ENCODE results near the gene MORN1.

DNA sequence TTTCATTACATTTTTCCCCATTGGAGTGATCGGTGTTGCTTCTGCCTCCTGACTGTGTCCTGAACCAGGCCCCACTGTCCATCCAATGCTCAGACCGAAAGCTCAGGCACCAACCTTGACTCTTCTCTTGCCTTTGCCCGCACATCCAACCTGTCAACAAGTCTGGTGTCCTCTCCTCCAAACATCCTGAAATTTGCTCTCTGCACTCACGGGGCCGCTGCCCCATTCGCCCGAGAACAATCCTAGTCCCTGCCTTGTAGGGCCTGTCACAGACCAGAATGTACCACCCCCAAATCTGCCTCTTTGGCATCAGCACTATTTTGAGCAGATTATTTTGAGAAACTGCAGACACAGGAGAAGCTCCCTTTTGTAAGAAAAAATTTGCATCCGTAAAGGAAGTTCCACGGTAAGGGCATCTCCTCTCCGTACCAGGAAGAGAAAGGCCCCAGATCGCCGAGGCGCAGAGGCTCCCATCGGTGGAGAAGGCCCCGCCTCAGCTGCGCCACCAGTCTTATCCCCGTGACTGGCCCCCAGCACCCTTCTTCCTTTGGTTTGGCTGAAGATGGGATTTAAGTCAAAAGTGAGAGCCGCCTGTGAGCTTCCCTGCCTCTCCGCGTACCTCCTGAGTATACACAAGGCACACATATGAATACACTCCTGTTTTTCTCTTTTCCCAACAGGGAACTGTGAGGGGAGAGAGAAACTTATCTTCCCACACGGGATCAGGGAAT, 7.1 kb downstream of the MORN1 start:
- TF ChIP-seq, protein P1, sequence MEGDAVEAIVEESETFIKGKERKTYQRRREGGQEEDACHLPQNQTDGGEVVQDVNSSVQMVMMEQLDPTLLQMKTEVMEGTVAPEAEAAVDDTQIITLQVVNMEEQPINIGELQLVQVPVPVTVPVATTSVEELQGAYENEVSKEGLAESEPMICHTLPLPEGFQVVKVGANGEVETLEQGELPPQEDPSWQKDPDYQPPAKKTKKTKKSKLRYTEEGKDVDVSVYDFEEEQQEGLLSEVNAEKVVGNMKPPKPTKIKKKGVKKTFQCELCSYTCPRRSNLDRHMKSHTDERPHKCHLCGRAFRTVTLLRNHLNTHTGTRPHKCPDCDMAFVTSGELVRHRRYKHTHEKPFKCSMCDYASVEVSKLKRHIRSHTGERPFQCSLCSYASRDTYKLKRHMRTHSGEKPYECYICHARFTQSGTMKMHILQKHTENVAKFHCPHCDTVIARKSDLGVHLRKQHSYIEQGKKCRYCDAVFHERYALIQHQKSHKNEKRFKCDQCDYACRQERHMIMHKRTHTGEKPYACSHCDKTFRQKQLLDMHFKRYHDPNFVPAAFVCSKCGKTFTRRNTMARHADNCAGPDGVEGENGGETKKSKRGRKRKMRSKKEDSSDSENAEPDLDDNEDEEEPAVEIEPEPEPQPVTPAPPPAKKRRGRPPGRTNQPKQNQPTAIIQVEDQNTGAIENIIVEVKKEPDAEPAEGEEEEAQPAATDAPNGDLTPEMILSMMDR (IDR thresholded peaks at IDR 0.05): no peak
- no peak for TF ChIP-seq POLR2AphosphoS5 (IDR thresholded peaks at IDR 0.05)
